Trophoblast cell (in vitro differentiated cells and primary cell): ENCODE measurements around the gene APLP2.
A peak's percentile ranks its signal among the peaks of the same experiment; 100 is the strongest.

Experiments used
- DNase-seq, 2 donors: peaks; one replicate each; pipeline ENCODE4 v3.0.0-alpha.2; 2016
- H2AFZ ChIP-seq: 2 replicates; pipeline ENCODE4 v1.6.1; 2013; ENCODE audit warnings: low read length, moderate library complexity, mild to moderate bottlenecking; ENCODE audit not compliant: insufficient read depth, poor library complexity
- H2AK5ac ChIP-seq: 2 replicates; pipeline ENCODE4 v1.6.1; 2013; ENCODE audit warnings: mild to moderate bottlenecking, low read length
- H2BK120ac ChIP-seq: 2 replicates; pipeline ENCODE4 v1.6.1; 2013; ENCODE audit warnings: low read length, mild to moderate bottlenecking, moderate library complexity; ENCODE audit not compliant: insufficient read depth, poor library complexity
- H2BK12ac ChIP-seq: 2 replicates; pipeline ENCODE4 v1.6.1; 2013; ENCODE audit warnings: mild to moderate bottlenecking, low read length, moderate library complexity
- H2BK5ac ChIP-seq: 2 replicates; pipeline ENCODE4 v1.6.1; 2013; ENCODE audit warnings: low read length, low read depth, moderate library complexity, mild to moderate bottlenecking; ENCODE audit not compliant: poor library complexity
- H3K14ac ChIP-seq: 2 replicates; pipeline ENCODE4 v1.6.1; 2013; ENCODE audit warnings: mild to moderate bottlenecking, low read length
- H3K18ac ChIP-seq: 2 replicates; pipeline ENCODE4 v1.6.1; 2013; ENCODE audit warnings: mild to moderate bottlenecking, low read length
- H3K23ac ChIP-seq: 2 replicates; pipeline ENCODE4 v1.6.1; 2013; ENCODE audit warnings: low read length
- H3K27ac ChIP-seq: 2 replicates; pipeline ENCODE4 v1.5.1; 2013; ENCODE audit warnings: low read depth, mild to moderate bottlenecking, inconsistent platforms, low read length, moderate library complexity
- H3K27me3 ChIP-seq: 2 replicates; pipeline ENCODE4 v1.6.1; 2013; ENCODE audit warnings: inconsistent platforms, mild to moderate bottlenecking, low read length, moderate library complexity; ENCODE audit not compliant: insufficient read depth
- H3K36me3 ChIP-seq, 2 experiments: 1 replicate in 1 of 2; 2 replicates in 1 of 2; pipeline ENCODE4 v1.6.1; 2013; ENCODE audit warnings: low read length in 2 of 2, mild to moderate bottlenecking in 2 of 2, moderate library complexity in 1 of 2; ENCODE audit not compliant: insufficient read depth in 2 of 2, control insufficient read depth in 1 of 2
- H3K4ac ChIP-seq: 2 replicates; pipeline ENCODE4 v1.6.1; 2013; ENCODE audit warnings: low read depth, mild to moderate bottlenecking, low read length, moderate library complexity
- H3K4me1 ChIP-seq, 2 experiments: 1 replicate in 1 of 2; 2 replicates in 1 of 2; pipeline ENCODE4 v1.6.1; 2013; ENCODE audit warnings: low read length in 2 of 2, mild to moderate bottlenecking in 2 of 2, moderate library complexity in 1 of 2; ENCODE audit not compliant: insufficient read depth in 2 of 2, control insufficient read depth in 1 of 2
- H3K4me2 ChIP-seq: 2 replicates; pipeline ENCODE4 v1.6.1; 2013; ENCODE audit warnings: inconsistent platforms, mild to moderate bottlenecking, low read length, moderate library complexity
- H3K4me3 ChIP-seq: 2 replicates; pipeline ENCODE4 v1.5.1; 2013; ENCODE audit warnings: mild to moderate bottlenecking, low read depth, low read length, inconsistent platforms
- H3K79me1 ChIP-seq: one replicate; pipeline ENCODE4 v1.6.1; 2013; ENCODE audit warnings: low read length
- H3K79me2 ChIP-seq: 2 replicates; pipeline ENCODE4 v1.6.1; 2013; ENCODE audit warnings: low read length, mild to moderate bottlenecking; ENCODE audit not compliant: control insufficient read depth, insufficient read depth, poor library complexity
- H3K9ac ChIP-seq: 2 replicates; pipeline ENCODE4 v1.6.1; 2013; ENCODE audit warnings: mild to moderate bottlenecking, low read length
- H3K9me3 ChIP-seq: 2 replicates; pipeline ENCODE4 v1.6.1; 2013; ENCODE audit warnings: low read depth, mild to moderate bottlenecking, control low read depth, inconsistent platforms, low read length; ENCODE audit not compliant: insufficient read depth
- H4K12ac ChIP-seq: 2 replicates; pipeline ENCODE4 v1.6.1; 2013; ENCODE audit warnings: low read depth, mild to moderate bottlenecking, low read length, moderate library complexity
- H4K8ac ChIP-seq: 2 replicates; pipeline ENCODE4 v1.6.1; 2013; ENCODE audit warnings: low read depth, mild to moderate bottlenecking, low read length, moderate library complexity
- H4K91ac ChIP-seq: one replicate; pipeline ENCODE4 v1.6.1; 2013; ENCODE audit warnings: low read depth, mild to moderate bottlenecking, low read length, moderate library complexity
- WGBS: extraction: QIAGEN DNeasy Blood & Tissue Kit; methylation state at CpG from one replicate; pipeline ENCODE4 v1.1.7; 2013; ENCODE audit warnings: missing lambda C conversion rate; ENCODE audit not compliant: insufficient read length, insufficient coverage; ENCODE audit errors: extremely low coverage; 5-methylcytosine and 5-hydroxymethylcytosine counted together

APLP2 gene

DNA sequence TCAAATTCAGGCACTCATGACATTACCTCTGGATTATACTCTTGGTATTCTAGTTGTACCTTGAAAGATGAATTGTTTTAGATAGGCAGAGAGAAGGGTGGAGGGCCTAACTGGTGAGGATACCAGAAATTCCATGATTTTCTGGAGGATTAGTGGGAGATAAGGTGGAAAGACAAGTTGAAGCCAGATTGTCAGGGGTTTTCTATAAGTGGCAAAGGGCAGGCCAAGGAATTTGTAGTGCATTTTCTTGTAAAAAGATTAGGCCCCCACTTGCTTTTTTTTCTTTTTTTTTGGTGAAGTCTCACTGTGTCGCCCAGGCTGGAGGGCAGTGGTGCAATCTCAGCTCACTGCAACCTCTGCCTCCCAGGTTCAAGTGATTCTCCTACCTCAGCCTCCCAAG is 38.6 kb upstream of the APLP2 start:
- H3K27ac ChIP-seq: no peak overlapping the region
- no peak overlapping the region for H2AK5ac ChIP-seq
- H3K23ac ChIP-seq: no peak overlapping the region
- H3K4me1 ChIP-seq: peaks cover 0 to 2% of the 10 kb centered on the region in 2 experiments
- H3K4me2 ChIP-seq: no peak overlapping the region
- no peak overlapping the region for H2BK120ac ChIP-seq
- DNase-seq: no peak
- peaks cover 3% of the 10 kb centered on the region for H3K9me3 ChIP-seq
- H3K4ac ChIP-seq: no peak overlapping the region
- H4K8ac ChIP-seq: no peak overlapping the region
- H3K79me1 ChIP-seq: no peaks in the 10 kb centered on the region
- no peaks in the 10 kb centered on the region for H3K36me3 ChIP-seq
- H2BK5ac ChIP-seq: no peak overlapping the region
- no peak overlapping the region for H4K12ac ChIP-seq
- H3K79me2 ChIP-seq: no peaks in the 10 kb centered on the region
- H3K14ac ChIP-seq: no peak overlapping the region
- no peak overlapping the region for H4K91ac ChIP-seq
- no peak overlapping the region for H3K4me3 ChIP-seq
- no peak overlapping the region for H3K9ac ChIP-seq
- no peak overlapping the region for H3K18ac ChIP-seq
- no CpG with 5 or more reads among the region's 1 CpG for WGBS
- no peak overlapping the region for H2BK12ac ChIP-seq
- H3K27me3 ChIP-seq: no peaks in the 10 kb centered on the region
- no peak overlapping the region for H2AFZ ChIP-seq

DNA sequence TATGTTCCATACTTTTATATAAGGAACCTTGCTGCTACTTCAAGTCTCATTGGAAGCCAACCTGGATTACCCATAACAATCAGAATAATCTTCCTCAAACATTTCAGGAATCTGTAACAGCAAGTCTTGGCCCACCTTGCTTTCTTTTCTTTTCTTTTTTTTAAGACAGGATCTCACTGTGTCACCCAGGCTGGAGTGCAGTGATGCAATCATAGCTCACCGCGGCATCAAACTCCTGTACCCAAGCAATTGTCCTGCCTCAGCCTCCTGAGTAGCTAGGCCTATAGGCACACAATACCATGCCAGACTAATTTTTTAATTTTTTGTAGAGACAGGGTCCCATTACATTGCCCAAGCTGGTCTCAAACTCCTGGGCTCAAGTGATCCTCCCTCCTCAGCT is 37.7 kb upstream of the APLP2 start:
- Histone ChIP-seq H2AK5ac (no peak overlapping the region), H3K4me2 (no peak overlapping the region), H4K91ac (no peak overlapping the region), H3K14ac (no peak overlapping the region), H4K8ac (no peak overlapping the region), H3K79me1 (no peaks in the 10 kb centered on the region), H3K9ac (no peak overlapping the region), H3K18ac (no peak overlapping the region), H3K79me2 (no peaks in the 10 kb centered on the region), H2BK5ac (no peak overlapping the region), H3K4me1 (peaks cover 0 to 2% of the 10 kb centered on the region in 2 experiments), H2BK120ac (no peak overlapping the region), H3K4me3 (no peak overlapping the region), H2BK12ac (no peak overlapping the region), H2AFZ (no peak overlapping the region), H3K36me3 (no peaks in the 10 kb centered on the region), H3K27ac (no peak overlapping the region), H4K12ac (no peak overlapping the region), H3K9me3 (peaks cover 3% of the 10 kb centered on the region), H3K27me3 (no peaks in the 10 kb centered on the region), H3K23ac (no peak overlapping the region), H3K4ac (no peak overlapping the region)
- DNase-seq: no peak
- WGBS: no CpG with 5 or more reads among the region's 2 CpGs

- no peaks in the 10 kb centered on the region for H3K27me3 ChIP-seq
- H3K79me1 ChIP-seq: no peaks in the 10 kb centered on the region
- H3K79me2 ChIP-seq: no peaks in the 10 kb centered on the region
- no peak overlapping the region for H3K4me3 ChIP-seq
- no peak overlapping the region for H3K23ac ChIP-seq
- H3K4me2 ChIP-seq: no peak overlapping the region
- WGBS: no CpG with 5 or more reads among the region's 44 CpGs
- no peak overlapping the region for H2AFZ ChIP-seq
- no peak overlapping the region for H3K4ac ChIP-seq
- no peak overlapping the region for H3K14ac ChIP-seq
- no peaks in the 10 kb centered on the region for H3K36me3 ChIP-seq
- no peak overlapping the region for H3K27ac ChIP-seq
- H2BK5ac ChIP-seq: no peak overlapping the region
- H4K91ac ChIP-seq: no peak overlapping the region
- H2BK12ac ChIP-seq: no peak overlapping the region
- no peak overlapping the region for H3K9ac ChIP-seq
- peaks cover 0 to 2% of the 10 kb centered on the region in 2 experiments for H3K4me1 ChIP-seq
- H4K8ac ChIP-seq: no peak overlapping the region
- no peak overlapping the region for H3K18ac ChIP-seq
- DNase-seq: peak; percentile 15 to 37
- peaks cover 3% of the 10 kb centered on the region for H3K9me3 ChIP-seq
- H2AK5ac ChIP-seq: no peak overlapping the region
- H4K12ac ChIP-seq: no peak overlapping the region
- H2BK120ac ChIP-seq: no peak overlapping the region
Measured at GRCh38 chr11:130032931-130033330, 36.8 kb upstream of the APLP2 start.

DNA sequence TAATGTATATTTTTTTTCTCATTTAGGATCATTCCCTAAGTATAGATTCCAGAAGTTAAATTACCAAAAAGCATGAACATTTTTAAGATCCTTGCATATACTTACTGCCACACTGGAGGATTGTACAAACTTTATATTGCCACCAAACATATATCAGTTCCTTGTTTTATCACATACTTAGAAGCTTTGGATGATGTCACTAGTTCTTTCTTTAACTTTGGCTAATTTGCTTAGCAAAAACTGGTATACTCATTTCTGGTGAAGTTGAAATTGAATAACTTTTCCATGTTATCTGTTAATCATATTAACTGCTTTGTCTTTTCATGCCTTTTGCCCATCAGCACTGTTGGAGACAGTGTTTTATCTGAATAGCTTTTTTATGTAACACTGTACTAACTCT is 35.5 kb upstream of the APLP2 start:
- no peak overlapping the region for H3K18ac ChIP-seq
- H3K4me3 ChIP-seq: no peak overlapping the region
- no peak overlapping the region for H3K4ac ChIP-seq
- no peaks in the 10 kb centered on the region for H3K79me2 ChIP-seq
- H3K4me1 ChIP-seq: peaks cover 0 to 2% of the 10 kb centered on the region in 2 experiments
- no peak overlapping the region for H3K27ac ChIP-seq
- H4K91ac ChIP-seq: no peak overlapping the region
- no peak overlapping the region for H4K8ac ChIP-seq
- no peak overlapping the region for H3K23ac ChIP-seq
- DNase-seq: no peak
- no peak overlapping the region for H4K12ac ChIP-seq
- peaks cover 3% of the 10 kb centered on the region for H3K9me3 ChIP-seq
- no peak overlapping the region for H2AFZ ChIP-seq
- H3K4me2 ChIP-seq: no peak overlapping the region
- no peak overlapping the region for H2BK12ac ChIP-seq
- no peak overlapping the region for H3K9ac ChIP-seq
- no peak overlapping the region for H3K14ac ChIP-seq
- no peaks in the 10 kb centered on the region for H3K36me3 ChIP-seq
- H2AK5ac ChIP-seq: no peak overlapping the region
- H3K27me3 ChIP-seq: no peaks in the 10 kb centered on the region
- H2BK5ac ChIP-seq: no peak overlapping the region
- no peak overlapping the region for H2BK120ac ChIP-seq
- H3K79me1 ChIP-seq: no peaks in the 10 kb centered on the region
